ENCODE measurements around the gene MYO10.
A peak's percentile ranks its signal among the peaks of the same experiment; 100 is the strongest.

DNA sequence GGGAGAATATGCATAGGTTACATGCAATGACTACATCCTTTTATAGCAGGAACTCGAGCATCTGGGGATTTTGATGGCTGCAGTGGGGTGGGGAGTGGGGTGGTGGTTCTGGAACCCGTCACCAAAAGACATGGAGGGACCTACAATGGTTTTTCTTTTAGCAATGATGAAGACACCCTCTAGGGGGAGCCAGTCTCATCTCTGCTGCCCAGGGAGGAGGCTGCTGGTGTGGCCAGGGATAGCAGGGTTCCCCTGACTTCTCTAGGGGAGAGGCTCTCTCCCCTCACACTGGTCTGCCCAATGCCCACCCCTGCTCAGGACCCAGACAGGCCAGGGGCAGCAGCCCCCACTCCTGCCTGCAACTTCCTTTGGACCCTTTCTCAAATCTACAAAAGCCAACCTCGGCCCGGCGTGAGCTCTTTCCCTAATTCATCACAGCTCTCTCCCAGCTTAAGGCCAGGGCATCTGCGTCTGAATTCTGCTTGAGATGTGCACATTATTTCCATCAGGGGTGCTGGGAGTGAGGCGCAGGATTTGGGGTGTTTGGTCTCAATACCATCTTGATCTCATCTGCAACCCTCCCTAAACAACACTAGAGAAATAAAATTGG is 245.7 kb downstream of the MYO10 start:
- TF ChIP-seq, protein P1, sequence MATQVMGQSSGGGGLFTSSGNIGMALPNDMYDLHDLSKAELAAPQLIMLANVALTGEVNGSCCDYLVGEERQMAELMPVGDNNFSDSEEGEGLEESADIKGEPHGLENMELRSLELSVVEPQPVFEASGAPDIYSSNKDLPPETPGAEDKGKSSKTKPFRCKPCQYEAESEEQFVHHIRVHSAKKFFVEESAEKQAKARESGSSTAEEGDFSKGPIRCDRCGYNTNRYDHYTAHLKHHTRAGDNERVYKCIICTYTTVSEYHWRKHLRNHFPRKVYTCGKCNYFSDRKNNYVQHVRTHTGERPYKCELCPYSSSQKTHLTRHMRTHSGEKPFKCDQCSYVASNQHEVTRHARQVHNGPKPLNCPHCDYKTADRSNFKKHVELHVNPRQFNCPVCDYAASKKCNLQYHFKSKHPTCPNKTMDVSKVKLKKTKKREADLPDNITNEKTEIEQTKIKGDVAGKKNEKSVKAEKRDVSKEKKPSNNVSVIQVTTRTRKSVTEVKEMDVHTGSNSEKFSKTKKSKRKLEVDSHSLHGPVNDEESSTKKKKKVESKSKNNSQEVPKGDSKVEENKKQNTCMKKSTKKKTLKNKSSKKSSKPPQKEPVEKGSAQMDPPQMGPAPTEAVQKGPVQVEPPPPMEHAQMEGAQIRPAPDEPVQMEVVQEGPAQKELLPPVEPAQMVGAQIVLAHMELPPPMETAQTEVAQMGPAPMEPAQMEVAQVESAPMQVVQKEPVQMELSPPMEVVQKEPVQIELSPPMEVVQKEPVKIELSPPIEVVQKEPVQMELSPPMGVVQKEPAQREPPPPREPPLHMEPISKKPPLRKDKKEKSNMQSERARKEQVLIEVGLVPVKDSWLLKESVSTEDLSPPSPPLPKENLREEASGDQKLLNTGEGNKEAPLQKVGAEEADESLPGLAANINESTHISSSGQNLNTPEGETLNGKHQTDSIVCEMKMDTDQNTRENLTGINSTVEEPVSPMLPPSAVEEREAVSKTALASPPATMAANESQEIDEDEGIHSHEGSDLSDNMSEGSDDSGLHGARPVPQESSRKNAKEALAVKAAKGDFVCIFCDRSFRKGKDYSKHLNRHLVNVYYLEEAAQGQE (IDR thresholded peaks at IDR 0.05; ENCODE audit: low read depth): no peak
- TF ChIP-seq EGR1 (IDR thresholded peaks at IDR 0.05) (no peak), CEBPB (IDR thresholded peaks at IDR 0.05) (no peak), RAD21 (IDR thresholded peaks at IDR 0.05; ENCODE audit: low read depth) (peak; percentile 75), NFIC (IDR thresholded peaks at IDR 0.05) (no peak), EP300 (IDR thresholded peaks at IDR 0.05; ENCODE audit: borderline replicate concordance) (no peak), TCF12 (IDR thresholded peaks at IDR 0.05; ENCODE audit: low read depth) (no peak), TEAD4 (IDR thresholded peaks at IDR 0.05) (no peak), TAF1 (IDR thresholded peaks at IDR 0.05; ENCODE audit: low read depth) (no peak), YY1 (IDR thresholded peaks at IDR 0.05; ENCODE audit: low read depth) (no peak), CREB1 (IDR thresholded peaks at IDR 0.05; ENCODE audit: low read depth) (no peak)
- TF ChIP-seq, protein P2, sequence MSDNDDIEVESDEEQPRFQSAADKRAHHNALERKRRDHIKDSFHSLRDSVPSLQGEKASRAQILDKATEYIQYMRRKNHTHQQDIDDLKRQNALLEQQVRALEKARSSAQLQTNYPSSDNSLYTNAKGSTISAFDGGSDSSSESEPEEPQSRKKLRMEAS (IDR thresholded peaks at IDR 0.05): no peak
- TF ChIP-seq, protein P3, sequence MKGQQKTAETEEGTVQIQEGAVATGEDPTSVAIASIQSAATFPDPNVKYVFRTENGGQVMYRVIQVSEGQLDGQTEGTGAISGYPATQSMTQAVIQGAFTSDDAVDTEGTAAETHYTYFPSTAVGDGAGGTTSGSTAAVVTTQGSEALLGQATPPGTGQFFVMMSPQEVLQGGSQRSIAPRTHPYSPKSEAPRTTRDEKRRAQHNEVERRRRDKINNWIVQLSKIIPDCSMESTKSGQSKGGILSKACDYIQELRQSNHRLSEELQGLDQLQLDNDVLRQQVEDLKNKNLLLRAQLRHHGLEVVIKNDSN (IDR thresholded peaks at IDR 0.05): no peak
